Inflammatory macrophage (primary cell): ENCODE data around the gene KRT75.

Experiments
- DNase-seq, 2 donors: peaks; one replicate each; pipeline ENCODE4 v3.0.0-alpha.2; 2020 to 2022

KRT75 gene

DNA sequence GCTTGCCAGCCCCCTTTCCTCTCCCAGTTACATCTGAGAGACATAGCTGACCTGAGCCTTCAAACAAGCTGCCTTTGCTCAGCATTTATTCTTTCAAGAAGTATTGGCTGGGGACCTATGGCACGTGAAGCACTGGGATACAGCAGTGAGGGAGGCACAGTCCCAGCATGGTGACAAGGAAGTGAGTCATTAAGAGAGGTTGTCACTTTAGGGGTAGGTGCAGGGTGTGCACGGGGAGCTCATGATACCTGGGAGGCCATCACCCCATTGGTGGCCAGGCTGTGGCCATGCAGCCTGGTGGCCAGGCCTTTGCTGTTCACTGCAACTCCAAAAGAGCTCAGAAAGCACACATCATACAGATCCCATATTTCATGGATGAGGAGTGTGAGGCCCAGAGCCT lies 5.7 kb upstream of the KRT75 start:
- no peak for DNase-seq

DNA sequence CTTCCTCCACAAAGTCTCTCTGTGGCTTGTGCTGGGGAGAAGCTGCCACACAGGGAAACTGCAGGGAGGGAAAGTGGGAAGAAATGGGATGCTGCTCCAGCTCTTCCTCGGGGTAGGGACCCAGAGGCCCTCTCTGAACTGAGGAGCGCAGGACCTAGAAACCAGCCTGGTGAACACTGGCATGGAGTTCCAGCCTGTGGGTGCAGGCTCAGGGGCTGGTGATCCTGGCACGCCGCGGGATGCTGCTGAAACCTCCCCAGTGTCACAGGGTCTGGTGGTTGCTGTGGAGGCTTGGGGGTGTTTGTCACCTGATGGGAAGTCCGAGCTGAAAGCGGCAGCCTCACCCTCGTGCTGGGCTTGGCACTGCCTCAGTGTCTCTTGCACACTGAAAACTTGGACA lies 5.2 kb upstream of the KRT75 start:
- DNase-seq: no peak

DNA sequence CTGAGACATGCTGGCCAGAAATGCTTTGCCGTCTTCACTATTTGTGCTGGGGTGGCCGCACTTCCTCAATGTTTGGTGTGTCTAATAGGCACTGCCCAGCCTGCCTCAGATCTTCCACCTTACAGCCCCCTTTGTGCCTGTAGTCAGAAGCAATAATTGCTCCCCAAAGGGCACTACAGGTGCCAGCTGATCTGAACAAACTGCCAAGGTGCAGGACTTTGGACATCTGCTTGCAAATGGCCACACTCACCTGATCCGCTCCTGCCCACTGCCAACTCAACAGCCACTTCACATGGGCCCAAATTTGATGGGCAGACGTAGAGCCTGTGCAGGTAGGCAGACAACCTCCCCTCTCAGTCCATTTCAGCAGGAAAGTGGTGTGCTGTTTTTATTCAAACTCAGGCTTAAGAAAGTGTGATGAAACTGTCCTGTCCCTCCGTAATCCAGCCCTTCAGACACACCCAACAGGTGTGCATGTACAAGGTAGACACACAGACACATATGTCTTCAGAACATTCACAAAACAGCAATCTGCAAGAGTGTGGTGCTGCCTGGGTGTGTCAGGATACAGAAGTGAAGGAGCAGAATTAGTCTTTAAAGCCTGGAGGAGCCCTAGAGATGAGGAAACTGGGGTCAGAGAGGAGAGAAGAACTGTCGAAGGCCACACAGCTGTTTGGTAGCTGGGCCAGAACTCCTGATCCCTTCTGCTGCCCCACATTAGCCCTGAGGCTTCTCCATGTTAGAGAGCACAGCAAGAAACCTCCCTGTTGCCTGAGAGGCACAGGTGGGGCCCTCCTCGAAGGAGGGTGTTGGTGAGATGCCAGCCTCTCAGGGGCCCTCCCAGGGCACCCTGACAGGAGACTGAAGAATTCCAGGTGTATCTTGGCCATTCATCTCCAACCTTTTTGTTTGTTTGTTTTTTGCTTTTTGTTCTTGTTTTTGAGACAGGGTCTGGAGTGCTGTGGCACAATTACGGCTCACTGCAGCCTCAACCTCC lies 4.4 kb upstream of the KRT75 start:
- DNase-seq: no peak

DNA sequence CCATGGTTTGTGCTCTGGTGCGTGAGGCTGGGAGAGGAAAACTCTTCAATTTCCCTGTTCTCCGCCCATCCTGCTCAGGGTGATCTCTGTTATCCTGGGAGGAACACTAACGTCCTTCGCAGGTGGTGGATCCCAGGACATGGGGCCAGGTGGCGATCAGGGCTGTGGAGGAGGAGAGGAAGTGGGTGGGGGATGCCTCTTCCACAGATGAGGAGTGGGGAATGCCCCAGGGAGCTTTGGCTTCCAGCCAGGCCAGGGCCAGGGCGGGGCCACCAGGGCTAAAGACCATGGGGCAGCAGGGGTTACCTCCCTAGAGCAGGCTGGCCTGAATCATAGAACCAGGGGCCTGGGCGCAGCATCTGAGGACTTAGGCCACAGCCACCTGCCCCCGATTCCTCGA lies 3.3 kb upstream of the KRT75 start:
- no peak for DNase-seq

DNA sequence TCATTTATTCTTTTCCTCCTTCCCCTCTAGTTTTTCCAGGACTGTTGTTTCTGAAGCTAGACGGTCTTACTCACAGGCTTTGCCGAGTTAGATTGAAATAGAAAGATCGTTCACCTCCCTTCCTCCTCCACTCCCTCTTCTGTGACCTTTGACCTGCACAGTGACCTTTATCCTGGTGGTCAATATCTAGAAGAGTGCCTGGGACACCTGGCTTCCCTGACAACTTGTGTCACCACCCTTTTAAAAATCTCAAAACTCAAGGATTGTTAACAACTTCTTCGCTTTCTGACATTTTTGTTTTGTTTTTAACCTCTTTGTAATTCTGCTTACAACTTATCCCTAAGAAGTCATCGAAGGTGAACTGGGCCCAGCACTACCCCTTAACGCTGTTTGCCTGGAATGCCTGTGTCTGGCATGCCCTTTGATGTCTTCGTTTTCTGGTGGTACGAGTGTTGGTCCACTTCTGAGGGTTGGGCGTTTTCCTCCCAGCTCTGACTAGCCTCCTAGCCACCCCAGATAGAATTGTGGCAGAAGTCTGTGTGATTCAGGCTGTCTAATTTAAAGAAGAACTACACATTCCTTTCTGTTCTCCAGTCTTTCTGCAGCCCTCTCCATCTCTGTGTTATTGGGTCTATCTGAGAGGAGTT lies 2.8 kb upstream of the KRT75 start:
- no peak for DNase-seq

DNA sequence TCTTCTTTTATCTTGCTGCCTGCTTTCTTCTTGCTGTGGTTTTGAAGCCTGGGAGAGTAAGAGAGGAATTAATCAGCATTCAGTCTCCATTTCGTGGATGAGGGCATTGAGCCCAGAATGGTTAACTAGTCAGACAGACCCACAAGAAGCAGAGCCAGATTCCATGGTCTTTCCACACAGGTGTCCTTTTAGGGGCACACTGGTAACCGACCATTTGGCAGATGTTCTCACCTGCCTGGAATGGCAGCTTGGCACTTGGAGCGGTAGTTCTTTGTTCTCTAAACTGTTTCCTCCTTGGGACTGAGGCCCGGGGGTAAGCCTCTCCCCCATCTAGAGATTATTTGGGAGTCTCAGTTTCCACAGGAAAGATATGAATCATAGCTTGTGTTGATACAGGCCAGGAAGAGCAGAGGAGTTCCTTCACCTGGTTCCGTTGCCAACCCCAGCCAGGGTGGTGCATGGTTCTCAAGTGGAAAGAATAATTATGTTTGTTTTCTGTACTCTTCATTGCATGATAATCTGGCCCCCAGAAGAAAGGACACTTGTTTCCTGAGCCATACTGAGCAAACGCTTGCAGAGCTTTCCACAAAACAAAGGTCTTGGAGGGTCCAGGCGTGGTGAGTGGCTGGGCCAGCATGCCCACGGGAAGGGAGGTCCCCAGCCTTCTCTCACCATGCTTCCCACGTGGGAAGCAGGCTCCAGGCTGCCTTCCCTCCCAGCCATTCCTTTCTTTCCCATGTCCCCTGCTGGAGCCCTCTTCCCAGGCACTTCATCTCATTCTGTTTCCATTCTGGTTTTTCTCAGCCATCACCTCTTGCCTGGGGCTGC lies 2.0 kb upstream of the KRT75 start:
- DNase-seq: no peak

DNA sequence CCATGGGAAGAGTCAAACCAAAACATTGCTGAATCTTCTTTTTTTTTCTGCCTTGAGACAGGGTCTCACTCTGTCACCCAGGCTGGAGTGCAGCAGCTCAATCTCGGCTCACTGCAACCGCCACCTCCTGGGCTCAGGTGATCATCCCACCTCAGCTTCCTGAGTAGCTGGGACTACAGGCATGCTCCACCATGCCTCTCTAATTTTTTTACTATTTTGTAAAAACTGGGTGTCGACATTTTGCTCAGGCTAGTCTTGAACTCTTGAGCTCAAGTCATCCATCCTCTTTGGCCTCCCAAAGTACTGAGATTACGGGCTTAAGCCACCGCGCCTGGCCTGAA lies 1.5 kb upstream of the KRT75 start:
- DNase-seq: no peak

DNA sequence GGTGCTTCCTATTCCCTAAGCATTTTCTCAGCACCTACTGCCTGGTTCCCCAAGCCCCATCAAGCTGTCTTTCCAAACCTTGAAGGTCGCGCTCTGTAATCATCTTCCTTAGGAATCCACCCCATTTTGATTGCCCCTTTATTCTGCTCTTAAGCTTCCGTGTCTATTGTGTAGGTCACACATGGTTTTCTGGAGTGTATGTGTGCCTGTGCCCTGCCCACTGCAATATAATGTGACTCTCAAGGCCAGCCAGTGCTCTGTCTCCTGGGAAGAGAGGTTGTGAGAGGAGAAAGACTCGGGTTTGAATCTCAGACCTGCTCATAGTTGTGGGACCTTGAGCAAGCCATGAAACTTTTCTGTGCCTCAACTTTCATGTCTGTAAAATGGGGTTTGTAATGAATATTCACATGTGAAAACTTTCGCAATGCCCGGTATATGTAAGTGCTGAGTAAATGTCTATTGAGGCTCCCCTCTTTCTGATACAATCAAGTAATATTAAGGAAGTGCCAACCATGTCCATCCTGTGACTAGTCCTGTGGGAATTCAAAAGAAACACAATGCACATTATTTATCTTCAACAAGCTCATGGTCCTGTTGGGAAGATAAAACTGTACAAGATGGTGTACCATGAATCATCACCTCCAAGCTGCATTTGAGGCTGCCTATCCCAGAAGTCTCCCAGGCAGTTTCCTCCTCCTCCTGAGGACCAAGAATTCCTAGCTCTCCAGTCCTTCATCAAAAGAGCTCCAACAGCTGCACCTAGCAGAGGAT lies 774 bp upstream of the KRT75 start:
- DNase-seq: no peak

DNA sequence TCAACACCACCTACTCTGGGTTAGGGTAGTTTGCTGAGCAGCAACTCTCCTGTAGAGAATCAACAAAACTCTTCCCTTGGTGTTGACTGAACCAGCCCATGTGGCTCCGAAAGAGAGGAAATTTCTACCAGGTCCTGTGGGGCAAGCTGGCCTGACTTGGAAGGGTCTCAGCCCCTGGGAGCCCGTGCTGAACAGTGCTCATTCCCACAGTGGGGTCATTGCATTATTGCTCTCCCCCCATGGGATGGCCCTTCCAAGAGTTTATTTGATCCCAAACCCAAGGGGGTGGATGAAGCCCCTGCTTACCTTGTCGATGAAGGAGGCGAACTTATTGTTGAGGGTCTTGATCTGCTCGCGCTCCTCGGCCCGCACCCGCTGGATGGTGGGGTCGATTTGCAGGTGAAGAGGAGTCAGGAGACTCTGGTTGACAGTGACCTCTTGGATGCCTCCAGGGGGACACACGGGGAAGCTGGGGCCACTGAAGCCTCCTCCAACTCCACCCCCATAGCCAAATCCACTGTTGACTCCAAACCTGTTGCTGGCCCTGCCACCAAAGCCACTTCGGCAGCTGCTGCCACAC lies 580 bp downstream of the KRT75 start:
- DNase-seq: no peak

DNA sequence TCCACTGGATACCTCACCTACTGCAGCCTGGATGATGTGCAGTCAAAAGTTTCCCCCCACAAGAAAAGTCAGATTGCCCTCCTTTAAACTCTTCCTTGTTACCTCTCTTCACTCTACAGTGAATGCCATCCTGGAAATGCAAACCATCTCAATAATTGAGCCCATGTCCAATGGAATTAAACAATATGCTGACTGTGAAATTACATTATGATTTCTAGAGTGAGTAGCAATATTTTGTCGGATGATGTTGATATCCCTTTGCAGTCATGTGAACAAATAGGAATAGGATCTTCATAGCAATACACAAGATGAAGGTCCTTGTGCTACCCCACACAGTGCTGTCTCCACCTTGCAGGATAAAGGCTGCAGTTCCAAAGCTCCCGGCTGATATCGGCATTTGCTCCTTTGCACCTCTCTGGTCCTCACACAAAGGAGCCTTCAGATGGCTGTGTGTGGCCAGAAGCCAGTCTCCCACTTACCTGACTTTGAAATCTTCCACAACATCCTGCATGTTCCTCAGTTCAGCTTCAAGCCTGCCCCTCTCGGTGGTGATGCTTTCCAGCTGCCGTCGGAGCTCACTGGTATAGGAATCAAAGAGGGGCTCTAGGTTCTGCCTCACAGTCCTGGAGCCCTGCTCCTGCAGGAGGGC lies 1.5 kb downstream of the KRT75 start:
- no peak for DNase-seq

DNA sequence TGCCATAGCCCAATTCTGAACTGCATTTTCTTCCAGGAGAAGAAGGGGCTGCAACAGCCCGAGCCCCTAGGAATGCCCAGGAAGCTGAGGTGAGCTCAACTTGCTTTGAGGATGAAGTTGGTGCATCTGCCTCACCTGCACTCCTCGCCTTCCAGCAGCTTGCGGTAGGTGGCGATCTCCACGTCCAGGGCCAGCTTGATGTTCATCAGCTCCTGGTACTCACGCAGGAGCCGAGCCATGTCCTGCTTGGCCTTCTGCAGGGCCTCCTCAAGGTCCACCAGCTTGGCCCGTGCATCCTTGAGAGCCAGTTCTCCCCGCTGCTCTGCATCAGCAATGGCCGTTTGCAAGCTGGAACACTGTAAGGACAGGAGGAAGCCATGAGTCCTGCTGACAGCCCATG lies 6.0 kb downstream of the KRT75 start:
- no peak for DNase-seq

DNA sequence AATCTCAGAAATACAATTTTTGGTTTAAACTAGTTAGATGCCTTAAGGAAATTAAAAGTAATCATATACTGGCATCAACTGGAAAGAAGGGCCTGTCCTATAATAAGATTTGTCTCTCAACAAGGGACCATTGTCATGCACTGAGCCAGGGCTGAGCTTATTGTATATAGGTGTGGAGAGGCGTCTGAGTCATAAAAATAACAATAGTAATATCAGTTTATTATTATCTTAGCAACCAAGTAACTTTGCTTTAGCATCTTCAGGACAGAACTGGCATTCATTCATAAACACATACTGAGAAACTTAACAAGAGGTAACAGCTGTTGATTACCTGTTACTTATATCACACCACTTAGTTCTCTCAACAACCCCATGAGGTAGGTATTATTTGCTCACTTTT lies 7.1 kb downstream of the KRT75 start:
- DNase-seq: no peak

DNA sequence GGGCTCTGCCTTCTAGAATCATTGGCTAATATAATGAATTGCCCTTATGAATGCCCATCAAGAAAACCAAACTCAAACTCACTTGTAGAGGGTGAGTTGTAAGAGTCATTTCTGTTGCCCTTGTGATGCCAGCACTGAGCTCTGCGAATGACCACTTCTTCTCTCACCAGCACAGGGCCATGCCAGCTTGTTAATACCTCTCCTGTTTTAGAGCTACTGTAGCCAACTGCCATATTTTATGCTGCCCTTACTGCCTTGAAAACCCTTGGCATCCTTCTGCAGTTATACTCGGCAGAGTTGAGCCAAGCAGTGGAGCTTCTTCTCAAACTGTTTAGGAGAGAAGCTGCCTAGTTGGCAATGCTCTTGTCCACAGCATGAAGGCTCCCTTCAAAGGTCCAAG lies 8.1 kb downstream of the KRT75 start:
- no peak for DNase-seq

DNA sequence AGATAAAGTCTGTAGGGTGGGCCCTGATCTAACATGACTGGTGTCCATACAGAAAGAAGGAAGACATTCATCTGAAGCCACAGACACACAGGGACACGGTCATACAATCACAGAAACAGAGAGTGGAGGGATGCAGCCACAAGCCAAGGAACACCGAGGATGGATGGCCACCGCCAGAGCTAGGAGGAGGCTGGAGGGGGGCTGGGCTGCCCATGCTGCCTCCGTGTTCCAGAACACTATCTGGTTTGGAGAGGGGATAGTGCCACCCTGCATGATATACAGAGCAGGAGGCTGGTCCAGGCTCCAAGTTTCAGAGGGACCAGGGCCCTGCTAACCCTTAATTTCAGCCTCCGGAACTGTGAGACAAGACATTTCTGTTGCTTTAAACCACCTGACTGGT lies 8.7 kb downstream of the KRT75 start:
- DNase-seq: no peak

DNA sequence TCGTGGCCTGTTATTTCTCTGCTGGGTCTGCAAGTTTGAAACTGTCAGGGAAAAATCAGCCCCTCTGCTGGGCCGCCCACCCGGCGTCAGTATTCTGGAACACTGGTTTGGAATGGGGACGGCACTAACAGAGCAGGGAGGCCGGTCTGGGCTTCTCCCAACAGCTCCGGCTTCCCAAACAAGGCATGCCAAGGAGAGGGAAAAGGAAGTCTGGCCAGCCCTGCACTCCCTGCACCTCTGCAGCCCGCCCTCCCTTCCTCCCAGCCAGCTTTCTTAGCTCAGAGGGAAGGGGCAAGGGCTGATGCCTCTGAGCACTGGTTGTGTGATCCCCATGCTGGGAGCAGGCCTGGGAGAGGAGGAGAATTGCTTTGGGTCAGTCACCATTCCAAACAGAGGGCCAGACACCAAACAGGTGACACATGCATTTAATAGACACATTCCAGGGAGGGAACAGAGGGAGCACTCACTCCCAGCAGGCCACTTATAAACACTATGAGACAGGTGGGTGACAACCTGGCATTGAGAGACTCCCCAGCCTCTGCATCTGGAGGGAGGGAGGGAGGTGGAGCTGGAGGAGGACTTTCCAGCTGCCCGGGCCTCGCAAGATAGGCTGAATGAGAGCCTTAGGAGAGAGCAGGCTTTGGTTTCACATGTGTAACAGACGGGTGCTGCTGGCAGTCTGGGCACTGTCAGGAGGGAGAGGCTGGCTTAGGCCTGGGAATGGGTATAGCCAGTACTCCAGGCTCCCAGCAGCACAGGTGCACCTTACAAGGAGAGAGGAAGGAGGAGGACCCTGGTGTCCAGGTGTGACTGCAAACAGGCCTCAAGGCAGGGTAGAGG lies 10.3 kb downstream of the KRT75 start:
- no peak for DNase-seq

DNA sequence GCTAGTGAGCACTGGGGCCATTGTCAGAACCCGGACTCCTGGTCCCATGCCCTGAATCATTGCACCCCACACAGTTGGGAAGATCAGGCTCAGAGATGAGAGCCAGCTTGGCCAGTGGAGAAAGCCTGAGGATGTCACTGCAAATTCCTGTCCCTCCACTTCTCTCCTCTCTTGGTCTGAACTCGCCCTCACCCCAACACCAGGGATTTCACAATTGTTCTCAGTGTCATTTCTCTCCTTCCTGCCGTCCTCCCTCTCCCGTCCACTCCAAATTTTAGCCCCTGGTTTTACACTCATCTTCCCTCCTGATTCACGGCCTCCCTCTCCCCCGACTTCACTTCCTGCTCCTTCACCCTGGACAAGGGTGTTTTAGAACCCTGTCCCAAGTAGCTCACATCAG lies 11.1 kb downstream of the KRT75 start:
- DNase-seq: no peak

DNA sequence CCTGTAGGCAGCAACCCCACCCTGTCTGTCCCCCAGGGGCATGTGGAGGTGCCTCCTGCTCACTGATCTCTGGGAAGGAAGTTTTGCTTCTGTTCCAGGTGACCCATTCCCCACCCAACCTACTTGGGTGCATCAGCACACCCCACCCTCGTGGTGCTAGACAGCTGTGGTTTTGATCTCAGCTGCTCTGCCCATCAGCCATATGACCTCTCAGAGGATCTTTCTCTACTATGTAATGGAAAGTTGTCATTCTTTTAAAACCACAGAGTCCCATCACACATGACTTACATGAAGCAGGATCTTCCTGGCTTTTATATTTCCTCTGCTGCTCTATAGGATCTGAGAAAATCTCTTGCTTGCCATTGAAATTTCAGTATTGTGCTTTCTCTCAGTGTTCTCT lies 14.5 kb downstream of the KRT75 start:
- DNase-seq: no peak

DNA sequence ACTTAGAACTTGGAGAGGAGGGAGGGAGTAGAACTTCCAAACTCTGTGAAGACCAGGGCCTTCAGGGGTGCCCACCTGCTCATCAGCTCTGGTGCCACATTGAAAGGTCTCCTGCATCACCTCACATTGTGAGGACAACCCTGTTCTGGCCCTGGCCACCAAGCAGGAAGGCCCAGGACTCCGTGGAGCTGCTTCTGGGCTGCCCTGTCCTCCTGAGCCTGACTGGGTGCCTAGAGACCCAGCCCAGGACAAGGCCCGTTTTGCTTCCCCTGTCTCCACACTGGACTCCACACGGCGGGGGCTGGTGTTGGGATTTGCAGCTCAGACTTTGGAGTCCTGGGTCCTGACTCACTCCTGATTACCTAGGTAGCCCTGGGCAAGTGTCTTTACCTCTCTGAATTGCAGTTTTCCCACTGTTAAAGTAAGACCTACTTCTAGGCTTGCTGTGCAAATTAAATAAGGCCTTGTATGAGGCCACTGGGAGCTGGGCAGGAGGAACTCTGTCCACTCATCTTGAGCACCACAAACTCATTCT lies 15.5 kb downstream of the KRT75 start:
- DNase-seq: no peak

DNA sequence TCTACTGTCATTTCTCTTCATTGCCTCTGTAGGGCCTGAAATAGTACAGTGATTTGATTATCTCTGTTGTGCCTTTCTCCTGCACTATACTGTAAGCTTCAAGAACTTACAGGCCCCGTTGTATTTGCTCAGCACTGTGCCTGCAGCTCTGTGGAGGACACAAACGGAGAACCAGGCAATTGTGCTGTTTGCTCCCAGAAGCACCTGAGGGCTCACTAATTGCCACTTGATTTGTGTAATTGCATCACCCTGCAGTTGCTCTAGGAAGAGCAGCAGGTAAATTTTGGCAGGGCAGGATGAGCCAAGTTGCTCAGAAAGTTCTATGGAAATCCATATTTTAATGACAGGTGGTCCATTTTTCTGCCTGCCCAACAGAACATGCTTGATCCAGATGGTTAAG lies 16.4 kb downstream of the KRT75 start:
- no peak for DNase-seq

DNA sequence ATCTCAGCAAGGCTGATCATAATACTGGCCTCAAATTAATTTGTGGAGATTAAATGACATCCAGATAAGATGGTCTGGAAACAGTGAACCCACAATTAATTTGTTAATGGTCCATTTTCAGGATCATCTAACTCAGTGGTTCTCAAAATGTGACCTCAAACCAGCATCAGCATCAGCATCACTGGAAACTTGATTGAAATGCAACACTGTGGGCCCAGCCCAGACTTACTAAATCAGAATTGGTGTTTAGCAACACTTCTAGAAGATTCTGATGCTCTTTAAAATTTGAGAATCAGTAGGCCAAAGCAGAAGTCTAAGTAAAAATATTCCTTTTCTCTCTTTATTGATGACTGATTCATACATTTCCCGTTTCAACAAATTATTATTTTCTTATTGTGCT lies 17.4 kb downstream of the KRT75 start:
- DNase-seq: no peak
